Activated gamma-delta T cell treated with Interleukin-2 at 50 U/mL for 16 hours (primary cell): ENCODE results near the gene BEND6.
"Not testable (repeated sequence)": the region's sequence is repeated elsewhere in the genome, so short reads cannot be mapped to it uniquely, and the experiment has no call there.

Source experiments
- DNase-seq: peaks from one replicate; pipeline ENCODE4 v3.0.0-alpha.2; 2020

The BEND6 gene

DNA sequence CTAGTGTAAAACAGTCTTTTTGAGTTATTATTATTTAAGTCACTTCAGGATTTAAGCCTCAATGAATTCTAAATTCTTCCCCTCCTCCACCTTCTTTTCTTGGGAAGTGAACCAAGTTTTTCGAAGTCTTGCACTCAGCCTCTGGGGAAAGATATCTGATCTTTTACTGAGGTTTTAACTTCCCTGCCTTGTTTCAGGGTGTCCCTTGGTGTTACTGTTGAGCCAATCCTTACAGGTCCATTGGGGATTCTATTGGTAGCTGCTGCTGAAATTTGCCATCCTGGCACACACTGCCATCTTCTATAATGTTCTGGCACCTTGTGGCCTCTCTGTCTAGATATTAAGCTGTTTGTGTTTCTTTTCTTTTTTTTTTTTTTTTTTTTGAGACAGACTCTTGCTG is 31.7 kb downstream of the BEND6 start:
- DNase-seq = no peak

DNA sequence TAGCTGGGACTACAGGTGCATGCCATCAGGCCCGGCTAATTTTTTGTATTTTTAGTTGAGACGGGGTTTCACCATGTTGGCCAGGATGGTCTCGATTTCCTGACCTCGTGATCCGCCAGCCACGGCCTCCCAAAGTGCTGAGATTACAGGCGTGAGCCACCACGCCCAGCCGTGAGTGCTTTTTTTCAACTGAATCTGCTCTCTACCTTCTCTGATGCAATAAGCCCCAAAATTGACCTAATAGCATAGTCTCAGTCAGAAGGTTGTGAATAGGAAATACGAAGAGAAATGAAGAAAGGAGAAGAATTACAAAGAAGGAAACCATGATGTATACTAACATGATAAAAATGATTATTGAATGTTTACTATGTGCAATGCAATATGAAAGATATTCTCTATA is 33.2 kb downstream of the BEND6 start:
- DNase-seq = no peak

DNA sequence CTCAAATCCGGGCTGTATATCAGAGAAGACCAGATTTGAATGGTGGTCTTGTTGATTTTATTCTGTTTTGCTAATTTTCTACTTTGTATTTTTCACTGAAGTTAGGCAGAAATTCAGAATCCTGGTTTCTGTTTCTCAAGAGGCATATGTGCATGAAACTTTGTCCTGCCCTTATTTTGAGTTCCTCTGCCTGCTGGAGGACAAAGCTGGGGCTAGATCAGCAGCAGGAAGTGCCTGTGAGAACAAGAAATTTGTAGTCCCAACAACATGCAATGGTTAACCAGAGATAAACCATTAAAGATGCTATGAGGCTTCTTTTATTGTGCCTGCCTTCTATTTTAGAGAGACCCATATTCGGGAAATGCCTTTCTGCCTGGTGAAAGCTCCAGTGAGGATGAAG is 37.1 kb downstream of the BEND6 start:
- no peak for DNase-seq

DNA sequence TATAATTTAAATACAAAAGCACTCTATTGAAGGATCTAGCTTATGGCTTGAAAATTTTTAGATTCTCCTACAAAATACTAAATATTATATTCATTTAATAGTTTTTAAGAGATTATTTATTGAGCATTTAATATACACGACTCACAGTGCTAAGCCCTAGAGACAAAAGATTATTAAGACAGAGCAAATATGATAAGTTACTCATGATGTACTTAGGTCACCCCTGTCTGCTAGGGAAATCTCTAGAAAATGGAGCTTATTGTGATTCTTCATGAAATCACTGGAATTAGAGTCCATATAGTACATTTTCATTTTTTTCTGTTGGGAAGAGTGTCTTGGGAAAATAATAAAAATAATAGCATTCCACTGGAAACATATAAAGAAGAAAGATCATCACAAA is 37.8 kb downstream of the BEND6 start:
- DNase-seq = no peak

DNA sequence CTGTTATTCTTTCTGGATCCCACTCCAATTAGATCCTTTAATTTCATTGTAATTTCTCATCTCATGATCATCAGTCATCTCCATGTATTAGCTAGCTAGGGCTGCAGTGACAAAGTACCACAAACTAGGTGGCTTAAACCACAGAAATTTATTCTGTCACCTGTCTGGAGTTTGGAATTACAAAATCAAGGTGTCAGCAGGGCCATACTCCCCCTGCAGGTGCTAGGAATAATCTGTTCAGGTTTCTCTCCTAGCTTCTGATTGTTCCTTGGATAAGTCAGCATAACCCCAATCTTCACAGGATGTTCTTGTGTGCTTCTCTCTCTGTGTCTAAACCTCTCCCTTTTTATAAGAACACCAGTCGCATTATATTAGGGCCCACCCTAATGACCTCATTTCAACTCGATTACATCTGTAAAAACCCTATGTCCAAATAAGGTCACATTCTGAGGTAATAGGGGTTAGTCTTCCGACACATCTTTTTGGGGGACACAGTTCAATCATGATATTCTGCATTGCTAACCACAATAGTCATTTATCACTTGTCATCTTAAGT is 40.5 kb downstream of the BEND6 start:
- DNase-seq = no peak

DNA sequence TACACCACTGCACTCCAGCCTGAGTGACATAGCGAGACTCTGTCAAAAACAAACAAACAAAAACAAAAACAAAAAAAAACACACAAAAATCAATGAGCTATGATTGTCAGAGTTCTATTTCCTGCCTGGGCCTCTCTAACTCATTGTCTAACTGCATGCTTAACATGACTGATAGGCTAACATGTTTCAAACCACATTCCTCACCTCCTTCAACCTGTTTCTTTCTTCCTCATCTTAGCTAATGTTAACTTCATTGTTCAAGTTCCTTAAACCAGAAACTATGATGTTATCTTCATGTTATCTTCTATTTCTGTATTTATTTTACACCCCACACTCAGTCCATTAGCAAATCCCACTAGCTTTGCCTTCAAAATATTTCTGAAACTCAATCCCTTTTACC is 41.5 kb downstream of the BEND6 start:
- no peak for DNase-seq

DNA sequence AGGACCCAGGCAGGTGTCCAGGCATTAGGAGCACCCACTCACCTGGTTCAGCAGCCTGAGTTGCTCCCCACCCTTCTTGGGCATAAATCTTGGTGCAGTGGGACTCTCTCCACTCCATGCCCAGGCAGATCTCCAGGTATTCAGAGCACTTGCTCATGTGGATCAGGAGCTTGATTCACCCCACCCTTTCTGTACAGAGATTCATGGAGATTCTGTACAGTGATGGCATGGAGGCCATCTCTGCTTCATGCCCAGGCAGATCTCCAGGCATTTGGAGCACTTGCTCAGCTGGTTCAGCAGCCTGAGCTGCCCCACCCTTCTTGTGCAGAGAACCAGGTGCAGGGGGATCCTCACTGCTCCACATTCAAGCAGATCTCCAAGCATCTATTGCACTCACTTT is 44.1 kb downstream of the BEND6 start:
- no peak for DNase-seq

DNA sequence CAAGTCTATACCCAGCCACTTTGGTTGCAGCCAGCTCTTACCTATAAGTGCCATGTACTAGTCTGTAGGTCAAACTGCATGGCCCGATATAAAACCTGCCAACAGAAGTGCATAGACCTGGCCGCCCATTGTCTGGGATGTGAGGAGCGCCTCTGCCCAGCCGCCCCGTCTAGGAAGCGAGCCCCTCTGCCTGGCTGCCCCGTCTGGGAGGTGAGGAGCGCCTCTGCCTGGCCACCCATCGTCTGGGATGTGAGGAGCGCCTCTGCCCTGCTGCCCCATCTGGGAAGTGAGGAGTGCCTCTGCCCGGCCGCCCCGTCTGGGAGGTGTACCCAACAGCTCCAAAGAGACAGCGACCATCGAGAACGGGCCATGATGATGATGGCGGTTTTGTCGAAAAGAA is 44.8 kb downstream of the BEND6 start:
- not testable (repeated sequence) for DNase-seq

DNA sequence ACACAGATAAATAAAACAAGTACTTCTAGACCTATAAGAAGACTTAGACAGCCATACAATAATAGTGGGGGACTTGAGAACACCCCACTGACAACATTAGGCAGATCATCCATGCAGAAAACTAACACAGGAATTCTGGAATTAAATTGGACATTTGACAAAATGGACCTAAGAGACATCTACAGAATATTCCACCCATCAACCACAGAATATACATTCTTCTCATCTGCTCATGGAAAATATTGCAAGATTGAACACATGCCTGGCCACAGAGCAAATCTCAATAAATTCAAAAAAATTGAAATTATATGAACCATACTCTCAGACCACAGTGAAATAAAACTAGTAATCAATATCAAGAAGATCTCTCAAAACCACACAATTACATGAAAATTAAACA is 47.3 kb downstream of the BEND6 start:
- no peak for DNase-seq

DNA sequence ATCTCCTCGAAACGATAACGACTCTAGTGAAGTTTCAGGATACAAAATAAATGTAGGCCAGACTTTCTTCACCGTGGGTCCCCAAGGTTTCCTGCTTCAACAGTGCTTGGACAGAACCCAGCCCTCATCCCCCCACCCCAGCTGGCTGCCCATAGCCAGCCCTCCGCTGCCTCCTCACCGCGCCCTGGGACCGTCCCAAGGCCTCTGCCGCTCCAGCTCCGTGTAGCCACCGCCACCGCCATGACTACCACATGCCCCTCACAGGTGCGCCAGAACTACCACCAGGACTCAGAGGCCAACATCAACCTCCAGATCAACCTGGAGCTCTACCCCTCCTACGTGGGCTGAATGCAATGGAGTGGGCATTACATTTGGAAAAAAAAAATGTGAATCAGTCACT is 49.4 kb downstream of the BEND6 start:
- DNase-seq = no peak

DNA sequence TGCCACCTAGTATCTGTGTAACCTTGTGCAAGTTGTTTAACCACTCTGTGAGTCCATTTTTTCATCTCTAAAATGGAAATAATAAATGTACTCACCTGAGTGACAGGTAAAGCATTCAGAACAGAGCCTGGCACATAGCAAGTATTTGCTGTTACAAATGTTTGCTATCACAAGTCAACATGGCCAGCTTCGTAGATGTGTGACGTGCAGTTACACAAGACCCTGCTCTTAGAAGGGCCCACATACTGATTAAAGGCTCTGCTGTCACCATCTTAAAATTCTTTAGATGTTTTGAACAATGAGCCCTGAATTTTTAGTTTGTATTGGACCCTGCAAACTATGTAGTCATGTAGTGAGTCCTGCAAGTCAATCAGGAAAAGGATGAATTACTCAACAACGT is 51.2 kb downstream of the BEND6 start:
- no peak for DNase-seq

DNA sequence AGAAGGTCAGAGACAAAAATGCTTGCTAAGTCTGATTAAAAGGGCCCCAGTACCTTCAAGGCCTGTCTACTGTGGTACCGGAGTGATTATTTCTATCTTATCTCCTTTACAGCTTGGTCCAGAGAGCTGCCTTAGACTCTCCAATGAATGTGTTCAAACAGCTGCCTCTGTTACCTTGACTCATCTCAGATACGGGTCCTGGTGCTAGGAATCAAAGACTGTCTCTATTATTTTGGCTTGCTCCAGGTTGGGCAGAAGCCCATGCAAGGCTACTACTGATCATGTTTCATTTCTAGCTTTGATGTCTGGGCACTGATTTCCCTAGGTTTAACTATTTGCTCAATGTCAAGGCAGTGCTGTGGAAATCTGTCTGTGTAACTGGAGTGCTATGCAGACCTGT is 53.2 kb downstream of the BEND6 start:
- DNase-seq = not testable (repeated sequence)

DNA sequence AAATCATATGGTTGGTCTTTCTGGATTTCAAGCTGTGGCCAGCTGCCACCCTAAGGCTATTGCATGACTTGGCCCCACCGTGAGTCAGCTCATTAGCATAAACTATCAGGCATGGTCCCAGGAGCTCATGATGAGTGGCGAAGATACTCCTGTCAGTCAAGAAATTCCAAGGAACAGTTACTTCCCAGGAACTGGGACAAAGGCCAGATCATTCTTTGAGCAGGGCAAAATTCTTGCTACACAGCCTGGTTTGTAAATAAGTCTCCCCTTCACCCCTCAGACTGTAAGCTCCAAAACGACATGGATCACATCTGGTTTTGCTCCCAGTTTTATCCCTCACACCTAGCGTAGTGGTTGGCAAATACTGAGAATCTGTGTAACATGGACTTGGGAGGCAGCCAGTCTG is 58.6 kb downstream of the BEND6 start:
- DNase-seq = no peak

DNA sequence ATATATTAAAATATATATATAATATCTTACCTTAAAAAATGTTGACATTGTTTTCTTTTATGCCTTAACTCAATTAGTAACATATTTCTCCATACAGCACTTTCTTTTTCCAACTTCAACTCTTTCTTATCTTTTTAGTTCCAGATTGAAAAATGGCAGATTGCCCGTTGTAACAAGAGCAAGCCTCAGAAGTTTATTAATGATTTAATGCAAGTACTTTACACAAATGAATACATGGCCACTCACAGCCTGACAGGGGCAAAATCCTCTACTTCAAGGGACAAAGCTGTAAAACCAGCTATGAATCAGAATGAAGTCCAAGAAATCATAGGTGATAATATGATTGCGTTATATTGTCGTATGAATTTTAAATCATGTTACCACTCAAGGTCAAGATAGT is 62.2 kb downstream of the BEND6 start:
- no peak for DNase-seq

DNA sequence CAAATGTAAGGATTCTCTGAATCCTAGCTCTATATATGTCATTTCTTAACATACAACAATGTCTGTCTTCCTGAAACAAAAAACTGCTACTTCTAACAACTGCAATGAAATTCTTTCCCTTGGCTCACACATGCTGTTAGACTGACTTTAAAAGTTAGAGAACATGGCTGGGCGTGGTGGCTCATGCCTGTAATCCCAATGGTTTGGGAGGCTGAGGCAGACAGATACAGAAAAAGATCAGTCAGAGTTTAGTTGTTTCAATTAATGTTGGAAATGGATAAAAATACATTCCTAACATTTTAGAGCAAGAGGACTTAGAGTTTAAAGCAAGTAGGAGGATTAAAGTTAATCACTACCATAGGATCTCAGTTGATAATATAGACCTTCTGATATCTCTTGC is 62.9 kb downstream of the BEND6 start:
- no peak for DNase-seq

DNA sequence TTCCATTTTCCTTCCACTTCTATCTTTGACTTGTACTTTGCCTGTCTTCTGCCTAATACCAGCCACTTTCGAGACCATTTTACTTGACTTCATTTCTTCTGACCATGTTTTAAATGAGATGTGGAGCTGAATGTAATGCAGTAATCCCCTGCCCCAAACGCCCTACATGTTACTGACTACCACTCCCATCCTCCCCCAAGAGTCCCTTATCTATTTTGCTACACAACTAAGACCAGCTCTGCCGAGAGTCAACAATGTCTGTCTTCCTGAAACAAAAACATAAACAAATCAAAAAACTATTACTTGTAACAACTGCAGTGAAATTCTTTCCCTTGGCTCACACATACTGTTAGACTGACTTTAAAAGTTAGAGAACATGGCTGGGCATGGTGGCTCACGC is 64.5 kb downstream of the BEND6 start:
- DNase-seq = no peak

DNA sequence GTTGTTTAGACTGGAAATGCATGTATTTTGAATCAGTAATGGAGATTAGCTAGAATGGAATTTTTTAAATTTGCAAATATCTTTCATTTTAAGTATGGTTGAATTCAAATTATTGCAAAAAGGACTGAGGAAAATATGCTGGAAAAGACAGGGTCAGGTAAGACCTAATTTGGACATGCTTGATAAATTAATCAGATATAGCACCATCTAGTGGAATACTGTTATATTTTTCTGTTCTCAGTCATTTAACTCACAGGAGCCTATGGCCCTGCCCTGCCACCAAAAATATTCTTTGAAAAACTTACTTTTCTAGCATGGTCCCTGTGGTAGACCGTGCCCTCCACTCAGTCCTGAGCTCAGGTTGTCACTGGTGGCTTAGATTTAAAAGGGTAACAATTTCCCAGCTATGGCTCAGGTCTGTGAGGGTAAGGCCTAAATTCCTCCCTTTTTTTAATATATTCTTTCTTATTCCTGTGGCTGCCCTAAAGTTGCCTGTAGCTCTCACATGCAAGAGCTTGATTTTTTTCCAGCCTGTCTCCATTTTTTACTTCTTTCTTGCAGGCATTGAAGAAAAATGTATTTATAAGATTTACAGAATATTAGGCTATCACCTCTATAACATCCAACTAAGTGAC is 66.3 kb downstream of the BEND6 start:
- DNase-seq = no peak

DNA sequence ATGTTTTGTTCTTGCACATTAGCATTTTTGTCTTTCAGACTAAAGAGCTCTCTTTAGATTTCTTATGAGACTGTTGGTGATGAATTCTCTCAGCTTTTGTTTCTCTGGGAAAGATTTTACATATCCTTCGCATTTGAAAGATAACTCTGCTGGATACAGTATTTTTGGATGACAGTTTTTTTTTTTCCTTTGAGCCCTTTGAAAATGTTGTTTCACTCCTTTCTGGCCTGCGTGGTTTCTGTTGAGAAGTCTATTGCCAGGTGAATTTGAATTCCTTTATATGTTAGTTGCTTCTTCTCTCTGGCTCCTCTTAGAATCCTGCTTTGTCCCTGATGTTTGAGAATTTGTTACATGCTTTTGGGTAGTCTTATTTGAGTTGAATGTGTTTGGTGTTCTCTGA is 69.4 kb downstream of the BEND6 start:
- no peak for DNase-seq

DNA sequence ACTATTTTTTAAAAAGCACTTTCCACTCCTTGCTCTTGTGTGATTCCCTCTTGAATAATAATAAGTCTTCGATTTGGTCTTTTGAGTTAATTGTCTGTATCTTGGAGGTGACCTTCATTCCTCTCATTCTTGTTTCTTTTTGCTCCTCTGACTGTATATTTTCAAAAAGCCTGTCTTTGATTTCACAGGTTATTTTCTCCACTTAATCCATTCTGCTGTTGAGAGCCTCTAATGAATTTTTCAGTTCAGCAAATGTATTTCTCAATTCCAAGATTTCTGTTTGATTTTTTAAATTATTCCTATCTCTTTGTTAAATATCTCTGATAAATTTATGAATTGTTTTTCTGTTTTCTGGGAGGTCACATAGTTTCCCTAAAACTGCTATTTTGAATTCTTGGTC is 69.9 kb downstream of the BEND6 start:
- no peak for DNase-seq

DNA sequence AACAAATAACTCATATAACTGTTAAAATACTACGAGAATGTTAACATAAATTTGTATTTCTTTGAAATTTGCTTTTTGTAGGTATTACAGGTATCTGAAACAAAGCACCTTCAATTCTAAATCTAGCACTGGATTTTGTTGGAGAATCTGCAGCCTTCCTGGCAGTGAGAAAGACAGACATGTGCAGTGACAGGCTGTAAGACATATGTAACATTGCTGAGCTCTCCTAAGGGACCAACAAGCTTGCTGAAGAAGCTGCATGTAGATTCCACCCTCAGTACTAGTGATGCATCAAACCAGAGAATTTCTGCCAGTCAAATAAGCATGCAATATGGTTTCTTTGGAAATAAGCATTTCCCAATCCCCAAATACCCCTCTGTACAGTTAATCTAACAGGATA is 71.1 kb downstream of the BEND6 start:
- no peak for DNase-seq

DNA sequence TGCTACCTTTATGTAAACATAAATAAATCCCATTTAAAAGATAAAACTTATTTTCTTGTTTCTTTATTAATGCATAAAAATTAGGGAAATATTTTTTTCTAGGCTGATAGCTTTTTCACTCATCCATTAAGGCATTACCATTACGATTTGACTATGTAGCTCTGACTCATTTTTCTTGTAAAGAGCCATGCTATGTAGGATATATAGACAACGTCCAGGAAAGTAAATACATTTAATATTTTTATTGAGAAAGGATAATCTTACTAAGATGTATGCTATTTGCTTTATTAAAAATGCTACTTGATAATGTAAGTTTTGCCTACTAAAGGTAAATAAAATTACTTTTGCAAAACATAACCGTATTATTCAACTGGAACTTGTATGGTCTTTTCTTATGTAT is 72.4 kb downstream of the BEND6 start:
- DNase-seq = no peak

DNA sequence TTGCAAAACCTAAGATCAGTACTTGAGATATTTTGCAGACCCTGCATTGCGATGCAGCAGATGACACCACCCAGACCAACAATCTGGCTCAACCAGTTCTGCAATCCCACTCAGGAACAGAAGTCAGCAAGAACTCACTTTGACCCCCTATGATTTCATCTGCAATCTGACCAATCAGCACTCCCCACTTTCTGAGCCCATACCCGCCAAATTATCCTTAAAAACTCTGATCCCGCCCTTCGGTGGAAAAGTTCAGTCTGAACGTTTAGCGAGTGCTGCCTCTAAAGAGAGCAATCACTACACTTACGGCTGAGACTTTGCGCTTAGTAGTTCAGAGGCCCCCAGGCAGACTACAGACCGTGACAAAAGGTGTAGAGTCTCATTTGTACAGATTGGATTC is 74.3 kb downstream of the BEND6 start:
- DNase-seq = no peak

DNA sequence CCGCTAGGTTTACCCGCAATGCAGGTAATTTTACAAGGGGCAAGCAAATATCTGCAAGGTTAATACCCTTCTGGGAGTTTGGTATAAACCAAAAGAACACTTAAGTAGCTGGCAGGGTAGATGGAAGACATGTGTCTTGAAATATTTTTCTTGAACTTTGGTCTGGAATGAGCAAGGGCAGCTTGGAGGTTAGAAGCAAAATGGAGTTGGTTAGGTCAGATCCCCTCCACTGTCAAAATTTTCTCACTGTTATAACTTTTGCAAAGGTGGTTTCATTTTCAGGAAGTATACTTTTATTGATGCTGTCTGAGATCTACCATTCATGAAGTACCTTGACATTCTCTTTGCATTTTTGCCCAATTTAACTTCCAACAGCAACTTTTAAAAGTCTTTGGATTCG is 78.3 kb downstream of the BEND6 start:
- no peak for DNase-seq

DNA sequence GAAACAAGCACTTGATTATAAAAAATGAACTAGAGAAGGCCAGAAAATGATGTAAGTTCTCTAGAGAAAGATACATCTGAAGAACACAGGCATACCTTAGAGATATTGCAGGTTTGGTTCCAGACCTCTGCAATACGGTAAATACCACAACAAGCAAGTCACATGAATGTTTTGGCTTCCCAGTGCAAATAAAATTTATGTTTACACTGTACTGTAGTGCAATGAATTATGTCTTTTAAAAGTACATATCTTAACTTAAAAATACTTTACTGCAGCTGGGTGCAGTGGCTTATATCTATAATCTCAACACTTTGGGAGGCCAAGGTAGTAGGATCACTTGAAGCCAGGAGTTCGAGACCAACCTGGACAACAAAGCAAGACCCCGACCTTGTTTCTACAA is 80.6 kb downstream of the BEND6 start:
- DNase-seq = no peak

DNA sequence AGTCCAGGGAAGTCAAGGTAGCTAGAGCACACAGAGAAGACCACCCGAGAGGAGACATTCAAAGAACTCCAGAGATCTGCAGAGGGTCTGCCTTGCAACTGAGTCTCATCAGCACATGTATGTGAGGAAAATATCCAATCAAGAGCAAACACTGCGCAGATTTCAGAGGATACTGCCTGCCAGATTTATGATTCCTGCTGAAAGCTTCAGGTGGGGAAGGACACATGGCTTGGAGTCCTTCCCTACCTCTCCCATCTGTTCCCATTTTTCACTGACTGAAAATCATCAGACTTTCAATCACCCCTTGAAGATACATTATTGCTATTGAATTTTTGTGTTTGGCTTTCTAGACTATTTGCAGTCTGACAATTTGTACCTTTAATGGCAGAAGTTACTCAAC is 84.0 kb downstream of the BEND6 start:
- DNase-seq = no peak

DNA sequence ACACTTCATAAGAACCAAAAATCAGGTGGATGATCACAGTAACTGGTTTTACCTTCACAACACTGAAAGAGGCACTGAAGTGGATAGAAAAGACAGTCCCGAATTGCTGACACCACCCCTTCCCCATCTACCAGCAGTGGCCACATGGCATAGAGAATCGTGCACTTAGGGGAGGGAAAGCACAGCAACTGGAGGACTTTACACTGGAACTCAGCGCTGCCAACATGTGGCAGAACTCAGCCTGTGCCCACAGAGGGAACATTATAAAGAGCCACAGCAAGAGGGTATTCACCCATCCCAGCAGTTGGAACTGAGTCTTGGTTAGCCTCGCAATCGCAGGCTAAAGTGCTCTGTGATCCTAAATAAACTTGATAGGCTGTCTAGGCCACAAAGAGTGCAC is 85.1 kb downstream of the BEND6 start:
- no peak for DNase-seq
